ENCODE results near the gene RGMA. TPM values are rescaled to one million over a fixed set of nuclear protein-coding genes. Genes with fewer than 3 reads are reported as not detected.

RGMA gene
- total and polyA plus RNA-seq, 10 of the 15 experiments (the other 5 are each of a cell fraction or from before 2014, with no cell fraction given) = not detected

GRCh38 chr15:93048759-93049161 lies 40.3 kb downstream of the RGMA start:
- H4K20me1 ChIP-seq (ENCODE audit: control insufficient read depth, insufficient read depth) = no peaks in the 10 kb centered on the region
- POLR2A ChIA-PET = no interaction called here
- no TSS peak for BruUV-seq (replicated peaks)

More at GRCh38 chr15:93048759-93049161, 40.3 kb downstream of the RGMA start:
- Histone ChIP-seq H3K4me3 (no peak overlapping the region), H3K27me3 (replicated peaks in 1 of 2; ENCODE audit: control insufficient read depth in 2 of 2, insufficient read depth in 2 of 2, low read length in 1 of 2) (no peaks in the 10 kb centered on the region), H3K79me2 (ENCODE audit: control insufficient read depth, insufficient read depth, low read length) (no peaks in the 10 kb centered on the region), H3K9me3 (replicated peaks; ENCODE audit: control insufficient read depth, insufficient read depth, low read length) (no peaks in the 10 kb centered on the region), H3K9ac (ENCODE audit: control insufficient read depth, insufficient read depth, low read length) (no peak overlapping the region), H2AFZ (ENCODE audit: control insufficient read depth, low read depth, low read length) (no peak overlapping the region), H3K27ac (ENCODE audit: control insufficient read depth, insufficient read depth) (no peak overlapping the region), H3K4me1 (ENCODE audit: control insufficient read depth, insufficient read depth, low read length) (no peaks in the 10 kb centered on the region), H3K36me3 (ENCODE audit: control insufficient read depth in 2 of 2, insufficient read depth in 2 of 2, low read length in 1 of 2) (no peaks in the 10 kb centered on the region), H3K4me2 (ENCODE audit: control insufficient read depth, insufficient read depth) (no peak overlapping the region)
- intact Hi-C loops (cut with micrococcal nuclease; ENCODE audit: unreplicated experiment) = no loop called here
- 2% methylated on average over 13 of the region's 16 CpGs for WGBS (ENCODE audit: insufficient coverage, insufficient replicate concordance, low lambda C conversion rate, missing lambda C conversion rate)
- SMC1A ChIA-PET (ENCODE audit: uncharacterized antibody, unreplicated experiment) = no interaction called here
- RAD21 ChIA-PET (ENCODE audit: unreplicated experiment) = no interaction called here
- in situ Hi-C loops (cut with MboI) = loop anchor here (25.0 kb wide), 1 partner anchor 1264 kb away; no protein-coding TSS in a partner anchor
- no peak for DNase-seq (ENCODE audit: low read depth, low spot score)
- no peak for TF ChIP-seq MTA3 (IDR thresholded peaks at IDR 0.05; ENCODE audit: borderline replicate concordance, low read length)
- TF ChIP-seq IRF4 (IDR thresholded peaks at IDR 0.05; ENCODE audit: low read depth, low read length) = no peak
- TF ChIP-seq, protein P1, sequence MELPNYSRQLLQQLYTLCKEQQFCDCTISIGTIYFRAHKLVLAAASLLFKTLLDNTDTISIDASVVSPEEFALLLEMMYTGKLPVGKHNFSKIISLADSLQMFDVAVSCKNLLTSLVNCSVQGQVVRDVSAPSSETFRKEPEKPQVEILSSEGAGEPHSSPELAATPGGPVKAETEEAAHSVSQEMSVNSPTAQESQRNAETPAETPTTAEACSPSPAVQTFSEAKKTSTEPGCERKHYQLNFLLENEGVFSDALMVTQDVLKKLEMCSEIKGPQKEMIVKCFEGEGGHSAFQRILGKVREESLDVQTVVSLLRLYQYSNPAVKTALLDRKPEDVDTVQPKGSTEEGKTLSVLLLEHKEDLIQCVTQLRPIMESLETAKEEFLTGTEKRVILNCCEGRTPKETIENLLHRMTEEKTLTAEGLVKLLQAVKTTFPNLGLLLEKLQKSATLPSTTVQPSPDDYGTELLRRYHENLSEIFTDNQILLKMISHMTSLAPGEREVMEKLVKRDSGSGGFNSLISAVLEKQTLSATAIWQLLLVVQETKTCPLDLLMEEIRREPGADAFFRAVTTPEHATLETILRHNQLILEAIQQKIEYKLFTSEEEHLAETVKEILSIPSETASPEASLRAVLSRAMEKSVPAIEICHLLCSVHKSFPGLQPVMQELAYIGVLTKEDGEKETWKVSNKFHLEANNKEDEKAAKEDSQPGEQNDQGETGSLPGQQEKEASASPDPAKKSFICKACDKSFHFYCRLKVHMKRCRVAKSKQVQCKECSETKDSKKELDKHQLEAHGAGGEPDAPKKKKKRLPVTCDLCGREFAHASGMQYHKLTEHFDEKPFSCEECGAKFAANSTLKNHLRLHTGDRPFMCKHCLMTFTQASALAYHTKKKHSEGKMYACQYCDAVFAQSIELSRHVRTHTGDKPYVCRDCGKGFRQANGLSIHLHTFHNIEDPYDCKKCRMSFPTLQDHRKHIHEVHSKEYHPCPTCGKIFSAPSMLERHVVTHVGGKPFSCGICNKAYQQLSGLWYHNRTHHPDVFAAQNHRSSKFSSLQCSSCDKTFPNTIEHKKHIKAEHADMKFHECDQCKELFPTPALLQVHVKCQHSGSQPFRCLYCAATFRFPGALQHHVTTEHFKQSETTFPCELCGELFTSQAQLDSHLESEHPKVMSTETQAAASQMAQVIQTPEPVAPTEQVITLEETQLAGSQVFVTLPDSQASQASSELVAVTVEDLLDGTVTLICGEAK (IDR thresholded peaks at IDR 0.05; ENCODE audit: borderline replicate concordance) = no peak
- no peak for TF ChIP-seq NR2C1 (IDR thresholded peaks at IDR 0.05)
- TF ChIP-seq SREBF1 (IDR thresholded peaks at IDR 0.05; ENCODE audit: low read length) = no peak
- TF ChIP-seq PML (IDR thresholded peaks at IDR 0.05; ENCODE audit: low read length) = no peak
- no peak for TF ChIP-seq ZBTB4 (CRISPR knock-in tag; IDR thresholded peaks at IDR 0.05)
- no peak for TF ChIP-seq EGR1 (IDR thresholded peaks at IDR 0.05; ENCODE audit: borderline replicate concordance in 1 of 2, low read depth in 2 of 2, low read length in 2 of 2)
- no peak for TF ChIP-seq HDGF (IDR thresholded peaks at IDR 0.05)
- no peak for ATAC-seq
- CTCF ChIA-PET = no interaction called here
- no peak for FAIRE-seq

All from GM12878 (cell line).